ENCODE results near the gene CRYBA2. TPM values are rescaled to one million over a fixed set of nuclear protein-coding genes. Genes with fewer than 3 reads are reported as not detected.
A peak's percentile ranks its signal among the peaks of the same experiment; 100 is the strongest.

The CRYBA2 gene
- total RNA-seq, 2 donors from 2014 or later, result 2.6 to 3.5 TPM

- no peak overlapping the region for H3K27ac Mint-ChIP-seq
- H3K4me1 ChIP-seq (ENCODE audit: control insufficient read depth, insufficient read depth, low read length), result no peaks in the 10 kb centered on the region
- no peak overlapping the region for H3K27ac ChIP-seq (ENCODE audit: low read depth, low read length)
- no peak overlapping the region for H3K9ac ChIP-seq (ENCODE audit: extremely low read depth, low read length, poor library complexity, severe bottlenecking)
- no peak for DNase-seq
- H3K9me3 Mint-ChIP-seq, result no peaks in the 10 kb centered on the region
- no peaks in the 10 kb centered on the region for H3K36me3 ChIP-seq (ENCODE audit: control insufficient read depth, insufficient read depth, low read length)
- peaks cover 66% of the 10 kb centered on the region for H3K27me3 Mint-ChIP-seq (ENCODE audit: insufficient read depth)
- no peaks in the 10 kb centered on the region for H3K4me1 Mint-ChIP-seq
- no peaks in the 10 kb centered on the region for H3K9me3 ChIP-seq (ENCODE audit: control insufficient read depth, low read length)
- no peaks in the 10 kb centered on the region for H3K36me3 Mint-ChIP-seq (ENCODE audit: low read depth)
- WGBS, 2 experiments (ENCODE audit: insufficient coverage in 1 of 2, insufficient read length in 1 of 2), result 89% methylated on average over 2 of the region's 2 CpGs; no CpG with 5 or more reads in 1 of the 2 experiments
- no peak overlapping the region for H3K4me3 ChIP-seq (ENCODE audit: low read length)
- H3K4me3 Mint-ChIP-seq, result no peak overlapping the region
- peaks cover 73% of the 10 kb centered on the region for H3K27me3 ChIP-seq (ENCODE audit: control insufficient read depth, insufficient read depth, low read length, poor library complexity, severe bottlenecking)
- no peak for TF ChIP-seq CTCF (conservative IDR thresholded peaks at IDR 0.05)
These were observed 42.7 kb upstream of the CRYBA2 start for GRCh38 chr2:219035942-219036341.

- WGBS, 2 experiments (ENCODE audit: insufficient coverage in 1 of 2, insufficient read length in 1 of 2), result 58 to 67% methylated on average over 3 to 6 of the region's 6 CpGs
- peak; percentile 51 for TF ChIP-seq CTCF (conservative IDR thresholded peaks at IDR 0.05)
- Histone ChIP-seq H3K27ac (ENCODE audit: low read depth, low read length) (no peak overlapping the region), H3K4me1 (ENCODE audit: control insufficient read depth, insufficient read depth, low read length) (no peaks in the 10 kb centered on the region), H3K27me3 (ENCODE audit: control insufficient read depth, insufficient read depth, low read length, poor library complexity, severe bottlenecking) (peaks cover 64% of the 10 kb centered on the region), H3K9me3 (ENCODE audit: control insufficient read depth, low read length) (no peaks in the 10 kb centered on the region), H3K9ac (ENCODE audit: extremely low read depth, low read length, poor library complexity, severe bottlenecking) (no peak overlapping the region), H3K36me3 (ENCODE audit: control insufficient read depth, insufficient read depth, low read length) (no peaks in the 10 kb centered on the region), H3K4me3 (ENCODE audit: low read length) (no peak overlapping the region)
- H3K27ac Mint-ChIP-seq, result no peak overlapping the region
- no peak for DNase-seq
- H3K4me3 Mint-ChIP-seq, result no peak overlapping the region
- H3K9me3 Mint-ChIP-seq, result no peaks in the 10 kb centered on the region
- peaks cover 59% of the 10 kb centered on the region for H3K27me3 Mint-ChIP-seq (ENCODE audit: insufficient read depth)
- peaks cover 2% of the 10 kb centered on the region for H3K4me1 Mint-ChIP-seq
- no peaks in the 10 kb centered on the region for H3K36me3 Mint-ChIP-seq (ENCODE audit: low read depth)
These were observed 41.6 kb upstream of the CRYBA2 start for GRCh38 chr2:219034823-219035222.

- Histone ChIP-seq H3K27me3 (ENCODE audit: control insufficient read depth, insufficient read depth, low read length, poor library complexity, severe bottlenecking) (peaks cover 43% of the 10 kb centered on the region), H3K36me3 (ENCODE audit: control insufficient read depth, insufficient read depth, low read length) (no peaks in the 10 kb centered on the region), H3K4me3 (ENCODE audit: low read length) (no peak overlapping the region), H3K27ac (ENCODE audit: low read depth, low read length) (no peak overlapping the region), H3K4me1 (ENCODE audit: control insufficient read depth, insufficient read depth, low read length) (no peaks in the 10 kb centered on the region), H3K9me3 (ENCODE audit: control insufficient read depth, low read length) (no peaks in the 10 kb centered on the region), H3K9ac (ENCODE audit: extremely low read depth, low read length, poor library complexity, severe bottlenecking) (no peak overlapping the region)
- Mint-ChIP-seq H3K27me3 (ENCODE audit: insufficient read depth) (peaks cover 47% of the 10 kb centered on the region), H3K9me3 (no peaks in the 10 kb centered on the region), H3K36me3 (ENCODE audit: low read depth) (no peaks in the 10 kb centered on the region), H3K4me1 (peaks cover 3% of the 10 kb centered on the region), H3K4me3 (no peak overlapping the region), H3K27ac (no peak overlapping the region)
- WGBS, 2 experiments (ENCODE audit: insufficient coverage in 1 of 2, insufficient read length in 1 of 2), result 89% methylated on average over 9 to 23 of the region's 23 CpGs
- no peak for TF ChIP-seq CTCF (conservative IDR thresholded peaks at IDR 0.05)
- DNase-seq, result no peak
These were observed 39.0 kb upstream of the CRYBA2 start for GRCh38 chr2:219032051-219032745.

Data from endodermal cell (in vitro differentiated cells).